ENCODE measurements around the gene C13orf46. TPM values are rescaled to one million over a fixed set of nuclear protein-coding genes. Genes with fewer than 3 reads are reported as not detected.

Gene C13orf46
- total and polyA plus RNA-seq, 2 donors (not counting 1 experiment from before 2014, with no cell fraction given): 0.50 to 0.56 TPM

GRCh38 chr13:113920606-113921286, 53.1 kb downstream of the C13orf46 start:
- no peaks in the 10 kb centered on the region for H3K4me1 ChIP-seq (ENCODE audit: control insufficient read depth, extremely low read depth, insufficient read depth, low read length)
- H2AFZ ChIP-seq (ENCODE audit: low read length): no peak overlapping the region
- no peak overlapping the region for H3K9ac ChIP-seq (ENCODE audit: insufficient read depth, low read length)
- no peak overlapping the region for H3K4me3 ChIP-seq (replicated peaks in 1 of 4; ENCODE audit: control extremely low read depth in 1 of 4, insufficient read depth in 1 of 4, low read depth in 3 of 4, low read length in 4 of 4)
- no peaks in the 10 kb centered on the region for H3K79me2 ChIP-seq (ENCODE audit: control insufficient read depth, insufficient read depth, low read length)
- no peak overlapping the region for H3K27ac ChIP-seq (ENCODE audit: insufficient read depth, low read length)
- TF ChIP-seq EZH2 (IDR thresholded peaks at IDR 0.05; ENCODE audit: low read length, missing control alignments) (no peak), CTCF (conservative IDR thresholded peaks at IDR 0.05 in 1 of 2, IDR thresholded peaks at IDR 0.05 in 1 of 2; ENCODE audit: low read depth in 1 of 2, low read length in 2 of 2) (no peak)
- H3K36me3 ChIP-seq (ENCODE audit: control insufficient read depth, insufficient read depth, low read length): no peaks in the 10 kb centered on the region
- no peaks in the 10 kb centered on the region for H3K9me3 ChIP-seq (ENCODE audit: control insufficient read depth, insufficient read depth, low read depth, low read length)
- H4K20me1 ChIP-seq (ENCODE audit: control insufficient read depth, extremely low read depth, insufficient read depth, low read length): no peaks in the 10 kb centered on the region
- H3K27me3 ChIP-seq (ENCODE audit: control insufficient read depth, insufficient read depth, low read length): no peaks in the 10 kb centered on the region
- no peak overlapping the region for H3K4me2 ChIP-seq (ENCODE audit: extremely low read depth, insufficient read depth, low read length)
- no peak for DNase-seq (ENCODE audit: low read depth in 2 of 2)

GRCh38 chr13:113919761-113920559, 53.9 kb downstream of the C13orf46 start:
- no peak overlapping the region for H3K4me2 ChIP-seq (ENCODE audit: extremely low read depth, insufficient read depth, low read length)
- H3K27ac ChIP-seq (ENCODE audit: insufficient read depth, low read length): no peak overlapping the region
- no peaks in the 10 kb centered on the region for H3K36me3 ChIP-seq (ENCODE audit: control insufficient read depth, insufficient read depth, low read length)
- no peak overlapping the region for H3K4me3 ChIP-seq (replicated peaks in 1 of 4; ENCODE audit: control extremely low read depth in 1 of 4, insufficient read depth in 1 of 4, low read depth in 3 of 4, low read length in 4 of 4)
- DNase-seq (ENCODE audit: low read depth in 2 of 2): no peak
- no peaks in the 10 kb centered on the region for H3K9me3 ChIP-seq (ENCODE audit: control insufficient read depth, insufficient read depth, low read depth, low read length)
- no peak overlapping the region for H2AFZ ChIP-seq (ENCODE audit: low read length)
- no peaks in the 10 kb centered on the region for H3K27me3 ChIP-seq (ENCODE audit: control insufficient read depth, insufficient read depth, low read length)
- H3K79me2 ChIP-seq (ENCODE audit: control insufficient read depth, insufficient read depth, low read length): no peaks in the 10 kb centered on the region
- H4K20me1 ChIP-seq (ENCODE audit: control insufficient read depth, extremely low read depth, insufficient read depth, low read length): no peaks in the 10 kb centered on the region
- H3K9ac ChIP-seq (ENCODE audit: insufficient read depth, low read length): no peak overlapping the region
- H3K4me1 ChIP-seq (ENCODE audit: control insufficient read depth, extremely low read depth, insufficient read depth, low read length): no peaks in the 10 kb centered on the region
- TF ChIP-seq CTCF (conservative IDR thresholded peaks at IDR 0.05 in 1 of 2, IDR thresholded peaks at IDR 0.05 in 1 of 2; ENCODE audit: low read depth in 1 of 2, low read length in 2 of 2) (no peak), EZH2 (IDR thresholded peaks at IDR 0.05; ENCODE audit: low read length, missing control alignments) (no peak)

GRCh38 chr13:113918981-113919701, 54.7 kb downstream of the C13orf46 start:
- no peaks in the 10 kb centered on the region for H3K9me3 ChIP-seq (ENCODE audit: control insufficient read depth, insufficient read depth, low read depth, low read length)

More at GRCh38 chr13:113918981-113919701, 54.7 kb downstream of the C13orf46 start:
- H3K27ac ChIP-seq (ENCODE audit: insufficient read depth, low read length): no peak overlapping the region
- no peak for TF ChIP-seq CTCF (conservative IDR thresholded peaks at IDR 0.05 in 1 of 2, IDR thresholded peaks at IDR 0.05 in 1 of 2; ENCODE audit: low read depth in 1 of 2, low read length in 2 of 2)
- TF ChIP-seq EZH2 (IDR thresholded peaks at IDR 0.05; ENCODE audit: low read length, missing control alignments): no peak
- no peaks in the 10 kb centered on the region for H3K27me3 ChIP-seq (ENCODE audit: control insufficient read depth, insufficient read depth, low read length)
- H3K9ac ChIP-seq (ENCODE audit: insufficient read depth, low read length): no peak overlapping the region
- H3K4me1 ChIP-seq (ENCODE audit: control insufficient read depth, extremely low read depth, insufficient read depth, low read length): no peaks in the 10 kb centered on the region
- H3K4me3 ChIP-seq (replicated peaks in 1 of 4; ENCODE audit: control extremely low read depth in 1 of 4, insufficient read depth in 1 of 4, low read depth in 3 of 4, low read length in 4 of 4): no peak overlapping the region
- no peak overlapping the region for H3K4me2 ChIP-seq (ENCODE audit: extremely low read depth, insufficient read depth, low read length)
- no peak for DNase-seq (ENCODE audit: low read depth in 2 of 2)
- H3K79me2 ChIP-seq (ENCODE audit: control insufficient read depth, insufficient read depth, low read length): no peaks in the 10 kb centered on the region
- H2AFZ ChIP-seq (ENCODE audit: low read length): no peak overlapping the region
- H3K36me3 ChIP-seq (ENCODE audit: control insufficient read depth, insufficient read depth, low read length): no peaks in the 10 kb centered on the region
- H4K20me1 ChIP-seq (ENCODE audit: control insufficient read depth, extremely low read depth, insufficient read depth, low read length): no peaks in the 10 kb centered on the region

Measured in fibroblast of lung (primary cell).